Measurements from ENCODE around the gene C14orf119.

Gene C14orf119

GRCh38 chr14:23090254-23090636 is 5.1 kb upstream of the C14orf119 start:
- TF ChIP-seq, protein P1, sequence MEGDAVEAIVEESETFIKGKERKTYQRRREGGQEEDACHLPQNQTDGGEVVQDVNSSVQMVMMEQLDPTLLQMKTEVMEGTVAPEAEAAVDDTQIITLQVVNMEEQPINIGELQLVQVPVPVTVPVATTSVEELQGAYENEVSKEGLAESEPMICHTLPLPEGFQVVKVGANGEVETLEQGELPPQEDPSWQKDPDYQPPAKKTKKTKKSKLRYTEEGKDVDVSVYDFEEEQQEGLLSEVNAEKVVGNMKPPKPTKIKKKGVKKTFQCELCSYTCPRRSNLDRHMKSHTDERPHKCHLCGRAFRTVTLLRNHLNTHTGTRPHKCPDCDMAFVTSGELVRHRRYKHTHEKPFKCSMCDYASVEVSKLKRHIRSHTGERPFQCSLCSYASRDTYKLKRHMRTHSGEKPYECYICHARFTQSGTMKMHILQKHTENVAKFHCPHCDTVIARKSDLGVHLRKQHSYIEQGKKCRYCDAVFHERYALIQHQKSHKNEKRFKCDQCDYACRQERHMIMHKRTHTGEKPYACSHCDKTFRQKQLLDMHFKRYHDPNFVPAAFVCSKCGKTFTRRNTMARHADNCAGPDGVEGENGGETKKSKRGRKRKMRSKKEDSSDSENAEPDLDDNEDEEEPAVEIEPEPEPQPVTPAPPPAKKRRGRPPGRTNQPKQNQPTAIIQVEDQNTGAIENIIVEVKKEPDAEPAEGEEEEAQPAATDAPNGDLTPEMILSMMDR (IDR thresholded peaks at IDR 0.05; ENCODE audit: insufficient read depth, low read length, poor library complexity, severe bottlenecking), result no peak
- TF ChIP-seq EZH2phosphoT487 (conservative IDR thresholded peaks at IDR 0.05; ENCODE audit: low read length), result no peak
- Histone ChIP-seq H3K36me3 (ENCODE audit: low read length) (peaks cover 52% of the 10 kb centered on the region), H3K27me3 (ENCODE audit: low read length) (no peaks in the 10 kb centered on the region), H3F3A (ENCODE audit: insufficient read depth) (0 out of 2 replicates have a peak, but pooled peaks cover 3% of the 10 kb centered on the region), H3K9me2 (replicated peaks; ENCODE audit: insufficient read depth, low read length) (no peaks in the 10 kb centered on the region), H3K9ac (ENCODE audit: low read length) (no peak overlapping the region), H3K79me2 (ENCODE audit: insufficient read depth, low read length) (peaks cover 45% of the 10 kb centered on the region), H3K4me2 (ENCODE audit: low read depth, low read length, poor library complexity, severe bottlenecking) (no peak overlapping the region), H3K27ac (ENCODE audit: low read depth, low read length) (no peak overlapping the region), H4K20me1 (ENCODE audit: low read depth, low read length) (peaks cover 25% of the 10 kb centered on the region), H2AFZ (ENCODE audit: low read depth, low read length, severe bottlenecking) (no peak overlapping the region), H3K4me3 (ENCODE audit: insufficient read depth, low read length, poor library complexity, severe bottlenecking) (no peak overlapping the region), H3K9me3 (ENCODE audit: insufficient read depth, low read length) (no peaks in the 10 kb centered on the region)

DNA sequence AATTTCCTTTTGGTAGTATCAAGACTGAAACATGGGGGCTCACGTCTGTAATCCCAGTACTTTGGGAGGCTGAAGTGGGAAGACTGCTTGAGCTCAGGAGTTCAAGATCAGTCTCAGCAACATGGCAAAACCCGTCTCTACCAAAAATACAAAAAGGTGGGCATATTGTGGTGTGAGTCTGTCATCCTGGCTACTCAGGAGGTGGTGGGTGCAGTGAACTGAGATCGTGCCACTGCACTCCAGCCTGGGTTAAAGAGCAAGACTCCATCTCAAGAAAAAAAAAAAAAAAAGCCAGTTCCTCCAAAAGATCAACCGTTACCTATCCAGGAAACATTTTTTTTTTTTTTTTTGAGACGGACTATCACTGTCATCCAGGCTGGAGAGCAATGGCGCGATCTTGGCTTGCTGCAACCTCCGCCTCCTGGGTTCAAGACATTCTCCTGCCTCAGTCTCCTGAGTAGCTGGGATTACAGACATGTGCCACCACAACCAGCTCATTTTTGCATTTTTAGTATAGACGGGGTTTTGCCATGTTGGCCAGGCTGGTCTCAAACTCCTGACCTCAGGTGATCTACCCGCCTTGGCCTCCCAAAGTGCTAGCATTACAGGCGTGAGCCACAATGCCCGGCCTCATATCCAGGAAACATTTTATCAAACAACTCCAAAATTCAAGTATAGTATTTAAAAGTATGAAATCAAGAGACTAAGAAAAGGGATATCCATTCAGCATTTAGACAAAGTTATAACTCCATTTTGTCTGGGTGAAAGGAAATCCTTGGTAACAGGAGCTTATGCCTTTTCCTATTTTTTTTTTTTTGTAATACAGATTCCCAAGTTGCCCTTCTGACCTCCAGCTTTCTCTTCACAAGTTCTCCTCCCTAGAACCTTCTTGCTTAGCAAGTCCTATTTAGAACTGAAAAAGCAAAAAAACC is 3.7 kb upstream of the C14orf119 start:
- peaks cover 42% of the 10 kb centered on the region for H3K36me3 ChIP-seq (ENCODE audit: low read length)

GRCh38 chr14:23093104-23093503 is 2.2 kb upstream of the C14orf119 start:
- peaks cover 55% of the 10 kb centered on the region for H3K79me2 ChIP-seq (ENCODE audit: insufficient read depth, low read length)
- no peak overlapping the region for H2AFZ ChIP-seq (ENCODE audit: low read depth, low read length, severe bottlenecking)
- no peaks in the 10 kb centered on the region for H3K9me3 ChIP-seq (ENCODE audit: insufficient read depth, low read length)
- peak overlapping the region; percentile 85; the same call in 1 of the 2 replicates for H3K9ac ChIP-seq (ENCODE audit: low read length)
- peaks cover 32% of the 10 kb centered on the region for H3K36me3 ChIP-seq (ENCODE audit: low read length)
- TF ChIP-seq, protein P1 (IDR thresholded peaks at IDR 0.05; ENCODE audit: insufficient read depth, low read length, poor library complexity, severe bottlenecking), result no peak
- no peak for TF ChIP-seq EZH2phosphoT487 (conservative IDR thresholded peaks at IDR 0.05; ENCODE audit: low read length)
- no peak overlapping the region for H3K4me3 ChIP-seq (ENCODE audit: insufficient read depth, low read length, poor library complexity, severe bottlenecking)
- no peak overlapping the region for H3K27ac ChIP-seq (ENCODE audit: low read depth, low read length)
- peaks cover 21% of the 10 kb centered on the region for H4K20me1 ChIP-seq (ENCODE audit: low read depth, low read length)
- peak overlapping the region; percentile 89 for H3K4me2 ChIP-seq (ENCODE audit: low read depth, low read length, poor library complexity, severe bottlenecking)
- H3F3A ChIP-seq (ENCODE audit: insufficient read depth), result no peaks in the 10 kb centered on the region
- no peaks in the 10 kb centered on the region for H3K27me3 ChIP-seq (ENCODE audit: low read length)
- H3K9me2 ChIP-seq (replicated peaks; ENCODE audit: insufficient read depth, low read length), result no peaks in the 10 kb centered on the region

More for the DNA sequence above, 3.7 kb upstream of the C14orf119 start:
- no peak overlapping the region for H3K4me3 ChIP-seq (ENCODE audit: insufficient read depth, low read length, poor library complexity, severe bottlenecking)
- no peak overlapping the region for H3K4me2 ChIP-seq (ENCODE audit: low read depth, low read length, poor library complexity, severe bottlenecking)
- H3K9me3 ChIP-seq (ENCODE audit: insufficient read depth, low read length), result no peaks in the 10 kb centered on the region
- H4K20me1 ChIP-seq (ENCODE audit: low read depth, low read length), result peaks cover 21% of the 10 kb centered on the region
- 0 out of 2 replicates have a peak, but pooled peaks cover 3% of the 10 kb centered on the region for H3F3A ChIP-seq (ENCODE audit: insufficient read depth)
- no peak overlapping the region for H2AFZ ChIP-seq (ENCODE audit: low read depth, low read length, severe bottlenecking)
- no peaks in the 10 kb centered on the region for H3K27me3 ChIP-seq (ENCODE audit: low read length)
- no peak overlapping the region for H3K27ac ChIP-seq (ENCODE audit: low read depth, low read length)
- no peak for TF ChIP-seq EZH2phosphoT487 (conservative IDR thresholded peaks at IDR 0.05; ENCODE audit: low read length)
- TF ChIP-seq, protein P1 (IDR thresholded peaks at IDR 0.05; ENCODE audit: insufficient read depth, low read length, poor library complexity, severe bottlenecking), result no peak
- H3K9me2 ChIP-seq (replicated peaks; ENCODE audit: insufficient read depth, low read length), result no peaks in the 10 kb centered on the region
- H3K9ac ChIP-seq (ENCODE audit: low read length), result no peak overlapping the region
- H3K79me2 ChIP-seq (ENCODE audit: insufficient read depth, low read length), result peaks cover 55% of the 10 kb centered on the region

Measured in SU-DHL-6 (cell line).